ENCODE results near the gene DAW1. TPM values are rescaled to one million over a fixed set of nuclear protein-coding genes. Genes with fewer than 3 reads are reported as not detected.

DAW1 gene
- total RNA-seq, 5 donors from 2014 or later (not counting 1 experiment from before 2014, with no cell fraction given), result not detected

Other genes starting within 250 kb of the DAW1 start
- not detected for gene SCYGR5, start 204.8 kb upstream of the DAW1 start, total RNA-seq
- under 1 TPM in 1 of 5 donors, not detected in 4; 0.15 TPM for gene SLC19A3, start 153.6 kb upstream of the DAW1 start, total RNA-seq
- gene SCYGR6, start 146.9 kb upstream of the DAW1 start, total RNA-seq, result not detected
- not detected for gene SCYGR7, start 143.3 kb upstream of the DAW1 start, total RNA-seq
- gene SCYGR8, start 125.7 kb upstream of the DAW1 start, total RNA-seq, result not detected
- 1 to 10 TPM in 3 of 5 donors, not detected in 2; 1.8 to 3.0 (median 1.9) TPM for gene CCL20, start 57.8 kb upstream of the DAW1 start, total RNA-seq